Sigmoid colon (tissue), 4 donors: ENCODE measurements around the gene TPCN2.

ENCODE experiments used
- EP300 ChIP-seq, 4 donors: sonication (generic); formaldehyde crosslinking; IDR thresholded peaks; one replicate each; pipeline ENCODE4 v1.6.1; 2017; ENCODE audit warnings: antibody characterized with exemption in 4 of 4
- POLR2A ChIP-seq, 2 donors: fragments of 450-650 bp; IDR thresholded peaks; one replicate each; pipeline ENCODE4 v1.6.1; 2016; ENCODE audit warnings: antibody characterized with exemption in 2 of 2, mild to moderate bottlenecking in 2 of 2, moderate library complexity in 2 of 2
- POLR2AphosphoS5 ChIP-seq, 4 donors: sonication (generic); formaldehyde crosslinking; IDR thresholded peaks; one replicate each; pipeline ENCODE4 v1.6.1; 2017; ENCODE audit warnings: antibody characterized with exemption in 4 of 4
- TF ChIP-seq, protein P1 (sequence below), 4 experiments: fragments of 450-650 bp in 3 of 4; fragments of 200-600 bp in 1 of 4; IDR thresholded peaks; one replicate each; pipeline ENCODE4 v1.5.1; 2016 to 2019; ENCODE audit warnings: antibody characterized with exemption in 4 of 4, mild to moderate bottlenecking in 3 of 4, moderate library complexity in 2 of 4

- TF ChIP-seq EP300 (IDR thresholded peaks at IDR 0.05) (no peak), POLR2AphosphoS5 (IDR thresholded peaks at IDR 0.05) (no peak), POLR2A (IDR thresholded peaks at IDR 0.05) (no peak)
- TF ChIP-seq, protein P1, sequence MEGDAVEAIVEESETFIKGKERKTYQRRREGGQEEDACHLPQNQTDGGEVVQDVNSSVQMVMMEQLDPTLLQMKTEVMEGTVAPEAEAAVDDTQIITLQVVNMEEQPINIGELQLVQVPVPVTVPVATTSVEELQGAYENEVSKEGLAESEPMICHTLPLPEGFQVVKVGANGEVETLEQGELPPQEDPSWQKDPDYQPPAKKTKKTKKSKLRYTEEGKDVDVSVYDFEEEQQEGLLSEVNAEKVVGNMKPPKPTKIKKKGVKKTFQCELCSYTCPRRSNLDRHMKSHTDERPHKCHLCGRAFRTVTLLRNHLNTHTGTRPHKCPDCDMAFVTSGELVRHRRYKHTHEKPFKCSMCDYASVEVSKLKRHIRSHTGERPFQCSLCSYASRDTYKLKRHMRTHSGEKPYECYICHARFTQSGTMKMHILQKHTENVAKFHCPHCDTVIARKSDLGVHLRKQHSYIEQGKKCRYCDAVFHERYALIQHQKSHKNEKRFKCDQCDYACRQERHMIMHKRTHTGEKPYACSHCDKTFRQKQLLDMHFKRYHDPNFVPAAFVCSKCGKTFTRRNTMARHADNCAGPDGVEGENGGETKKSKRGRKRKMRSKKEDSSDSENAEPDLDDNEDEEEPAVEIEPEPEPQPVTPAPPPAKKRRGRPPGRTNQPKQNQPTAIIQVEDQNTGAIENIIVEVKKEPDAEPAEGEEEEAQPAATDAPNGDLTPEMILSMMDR (IDR thresholded peaks at IDR 0.05) = no peak
Observed at GRCh38 chr11:69157822-69158231, 109.1 kb downstream of the TPCN2 start.
